A172 (cell line): Measurements from ENCODE around the gene HNRNPC. TPM values are rescaled to one million over a fixed set of nuclear protein-coding genes. Genes with fewer than 3 reads are reported as not detected.
"Not testable (repeated sequence)": the region's sequence is repeated elsewhere in the genome, so short reads cannot be mapped to it uniquely, and the experiment has no call there.

Experiments used
- DNase-seq: peaks from one replicate; pipeline ENCODE4 v3.0.0-alpha.2; 2015; ENCODE audit warnings: low spot score
- total RNA-seq: library from RNA; depleted of rRNA; stranded (reverse); fragments of >200 nt; shearing (Covaris generic); gene quantifications from 2 replicates; pipeline ENCODE4 v1.2.3, GENCODE V29; 2014

HNRNPC gene
- total RNA-seq, 1 experiment from 2014 or later: 922 TPM

DNA sequence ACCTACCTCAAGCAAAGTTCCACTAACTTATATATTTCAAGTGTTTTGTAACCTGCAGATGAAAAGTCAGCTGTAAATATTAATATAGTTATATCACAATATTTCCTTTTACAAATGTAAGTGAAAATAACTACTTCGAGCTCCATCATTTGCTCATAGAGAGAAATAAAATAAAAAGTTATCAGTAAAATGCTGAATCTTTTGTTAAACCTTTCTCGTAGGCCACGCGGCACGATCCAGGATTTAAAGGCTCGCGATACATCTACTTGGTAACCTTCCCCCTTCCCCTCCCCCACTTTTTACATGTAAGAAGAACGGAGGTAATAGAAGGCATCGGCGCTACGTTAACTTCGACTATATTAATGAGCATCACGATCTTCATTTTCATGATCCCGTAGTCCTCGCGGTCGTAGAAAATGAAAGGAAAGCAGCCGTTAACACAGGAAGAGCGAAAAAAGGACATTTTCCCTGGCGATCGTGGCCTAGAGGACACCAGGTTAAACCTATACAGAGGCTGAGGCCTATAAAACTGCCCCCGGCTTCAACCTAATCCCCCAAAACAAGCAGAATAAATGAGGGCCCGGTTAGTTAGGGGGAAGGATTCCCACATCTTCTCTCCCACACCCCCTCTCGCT, 508 bp downstream of the HNRNPC start:
- peak; percentile 42 for DNase-seq

DNA sequence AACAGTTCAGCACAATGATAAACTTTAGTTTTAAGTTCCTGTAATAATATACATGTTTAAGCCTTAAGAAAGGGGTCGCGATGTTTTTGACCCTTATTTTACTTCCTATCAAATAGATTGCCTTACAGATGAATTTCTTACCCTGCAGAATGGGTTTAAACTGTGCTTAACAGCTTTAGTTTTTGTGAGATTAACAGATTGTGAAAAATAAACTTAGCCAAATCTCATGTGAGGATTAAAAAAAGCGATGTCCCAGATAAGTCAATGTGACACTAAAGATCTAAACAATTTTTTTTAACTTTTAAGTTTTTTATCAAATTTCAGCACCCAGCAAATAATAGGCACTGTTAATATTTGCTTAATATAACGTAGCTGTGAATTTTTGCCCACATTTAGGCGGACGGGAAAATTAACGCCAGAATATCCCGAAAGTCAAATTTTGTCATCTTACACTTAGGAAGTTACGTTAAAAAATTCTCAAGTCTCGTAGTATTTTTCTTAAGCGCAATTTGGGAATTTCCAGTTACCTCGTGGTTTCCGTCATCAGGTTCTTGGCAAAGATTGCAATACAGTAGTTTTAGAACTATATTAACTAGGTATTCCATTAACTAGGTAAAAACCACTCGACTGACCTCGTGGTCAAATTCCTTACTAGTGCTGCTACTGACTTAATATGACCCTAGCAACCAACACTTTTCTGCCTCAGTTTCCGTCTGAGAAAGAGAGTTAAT, 1.2 kb downstream of the HNRNPC start:
- DNase-seq: no peak

DNA sequence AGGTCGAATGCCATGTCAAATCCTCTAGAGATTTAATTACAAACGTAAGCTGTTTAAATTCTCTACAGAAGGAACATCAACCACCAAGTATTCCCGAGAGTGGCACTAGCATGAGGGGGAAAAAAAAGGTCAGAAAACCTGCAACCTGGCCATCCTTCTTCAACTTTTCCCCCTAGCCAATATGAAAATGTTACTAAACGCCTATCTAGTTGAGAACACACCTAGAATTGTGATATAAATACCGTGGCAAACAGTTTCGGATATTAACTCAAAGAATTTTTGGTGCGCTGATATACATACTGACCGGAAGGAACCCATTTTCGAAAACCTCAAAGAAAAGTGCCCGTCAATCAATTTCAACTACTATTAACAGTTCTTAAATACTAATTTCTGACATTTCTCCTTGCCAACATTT, 1.8 kb downstream of the HNRNPC start:
- DNase-seq: no peak

DNA sequence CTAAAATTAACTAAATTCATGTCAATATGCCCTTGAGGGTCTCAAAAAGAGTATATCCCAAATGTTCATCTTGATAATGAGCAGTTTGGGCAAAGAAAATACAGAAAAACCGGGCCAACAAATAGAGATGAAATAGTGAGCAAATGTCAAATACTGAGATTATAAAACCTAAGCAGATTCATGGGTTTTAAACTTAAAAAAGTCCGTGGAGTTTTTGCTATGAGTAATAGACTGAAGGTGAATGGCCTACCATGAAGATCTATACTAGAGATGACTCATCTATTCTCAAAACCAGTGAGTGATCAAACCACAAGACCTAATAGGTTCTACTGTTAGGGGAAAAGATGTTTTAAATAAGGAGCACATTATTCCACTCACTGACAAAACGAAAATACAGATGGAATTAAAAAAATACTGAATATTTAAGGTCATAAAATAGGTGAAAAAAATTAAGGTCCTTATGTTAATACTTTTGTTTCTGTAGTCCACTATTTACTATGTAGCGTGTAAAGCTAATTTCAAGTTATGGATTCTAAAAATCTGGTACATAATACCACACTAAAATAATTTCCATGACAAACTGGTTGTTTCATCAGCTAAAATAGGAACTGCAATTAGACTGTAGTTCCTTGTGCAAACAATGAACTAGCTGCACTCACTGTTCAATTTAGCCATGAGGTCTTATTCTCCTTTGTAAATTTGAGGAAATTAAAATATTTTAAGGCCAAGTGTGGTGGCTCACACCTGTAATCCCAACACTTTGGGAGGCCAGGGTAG, 5.0 kb downstream of the HNRNPC start:
- peak; percentile 49 for DNase-seq

DNA sequence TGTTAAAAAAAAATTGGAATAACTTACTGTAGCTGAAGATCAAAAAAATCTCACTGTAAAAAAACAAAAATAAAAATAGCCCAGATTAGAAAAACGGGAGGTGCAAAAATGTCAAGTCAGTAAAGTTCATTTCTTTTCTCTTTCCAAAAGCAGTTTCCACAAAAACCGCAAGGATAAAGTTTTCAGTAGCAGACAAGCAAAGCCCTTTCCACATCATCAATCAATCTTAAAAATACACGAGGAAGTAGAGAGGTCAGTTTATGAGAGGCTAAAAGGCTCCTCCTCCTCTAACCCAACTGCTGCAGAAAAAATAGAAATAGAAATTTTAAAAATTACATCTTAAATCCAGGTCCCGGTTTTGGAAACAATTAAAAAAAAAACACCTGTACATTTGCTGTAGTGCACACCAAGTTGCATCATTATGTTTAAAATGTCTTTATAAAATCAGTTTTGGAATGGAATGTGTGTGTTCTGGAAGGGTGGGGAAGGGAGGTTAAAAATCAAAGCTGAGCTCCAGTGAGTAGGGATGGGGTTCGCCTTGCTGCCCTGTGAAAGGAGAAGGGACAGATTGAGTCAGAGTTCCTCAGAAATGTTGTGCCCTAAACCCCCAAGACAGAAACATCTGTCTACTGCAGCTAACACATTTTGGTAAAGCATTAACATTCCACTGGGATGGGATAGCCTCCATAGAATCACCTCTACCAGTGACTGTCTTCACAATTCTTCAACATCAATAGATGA, 5.8 kb downstream of the HNRNPC start:
- DNase-seq: peak; percentile 20

DNA sequence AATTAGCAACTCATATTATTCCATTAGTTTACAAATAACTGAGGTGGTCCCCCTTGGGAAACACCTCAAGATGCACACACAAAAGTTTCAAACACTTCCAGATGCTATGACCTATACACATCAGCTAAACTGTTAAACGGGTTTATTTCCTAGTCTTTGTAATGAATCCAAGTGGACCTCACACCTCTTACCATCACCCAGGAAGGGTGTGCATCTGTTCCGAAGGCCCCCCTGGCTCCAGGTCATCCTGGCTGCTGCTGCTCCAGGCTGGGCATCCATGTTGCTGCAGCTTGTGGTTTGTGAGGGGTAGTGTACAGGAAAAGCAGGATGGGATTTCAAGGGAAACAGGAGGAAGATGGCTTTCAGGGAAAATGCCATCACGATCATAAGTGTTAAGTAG, 6.8 kb downstream of the HNRNPC start:
- DNase-seq: no peak

DNA sequence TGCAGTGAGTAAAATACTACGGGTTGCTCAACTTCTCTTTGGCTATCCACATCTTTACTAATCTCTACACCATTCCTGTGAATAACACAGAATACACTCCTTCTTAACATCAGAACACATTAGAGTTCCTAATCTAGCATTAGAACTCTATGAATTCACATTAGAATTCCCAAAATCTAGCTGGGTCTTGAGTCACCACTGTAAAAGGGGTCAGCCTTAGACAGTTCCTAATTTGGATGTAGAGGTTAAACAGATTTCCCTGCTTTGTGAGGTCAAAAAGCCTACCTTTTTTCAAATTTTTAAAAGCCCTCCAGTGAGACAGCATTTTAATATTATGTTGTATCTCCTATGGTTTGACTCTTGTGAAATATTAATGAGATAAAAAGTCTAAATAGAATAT, 7.4 kb downstream of the HNRNPC start:
- no peak for DNase-seq

DNA sequence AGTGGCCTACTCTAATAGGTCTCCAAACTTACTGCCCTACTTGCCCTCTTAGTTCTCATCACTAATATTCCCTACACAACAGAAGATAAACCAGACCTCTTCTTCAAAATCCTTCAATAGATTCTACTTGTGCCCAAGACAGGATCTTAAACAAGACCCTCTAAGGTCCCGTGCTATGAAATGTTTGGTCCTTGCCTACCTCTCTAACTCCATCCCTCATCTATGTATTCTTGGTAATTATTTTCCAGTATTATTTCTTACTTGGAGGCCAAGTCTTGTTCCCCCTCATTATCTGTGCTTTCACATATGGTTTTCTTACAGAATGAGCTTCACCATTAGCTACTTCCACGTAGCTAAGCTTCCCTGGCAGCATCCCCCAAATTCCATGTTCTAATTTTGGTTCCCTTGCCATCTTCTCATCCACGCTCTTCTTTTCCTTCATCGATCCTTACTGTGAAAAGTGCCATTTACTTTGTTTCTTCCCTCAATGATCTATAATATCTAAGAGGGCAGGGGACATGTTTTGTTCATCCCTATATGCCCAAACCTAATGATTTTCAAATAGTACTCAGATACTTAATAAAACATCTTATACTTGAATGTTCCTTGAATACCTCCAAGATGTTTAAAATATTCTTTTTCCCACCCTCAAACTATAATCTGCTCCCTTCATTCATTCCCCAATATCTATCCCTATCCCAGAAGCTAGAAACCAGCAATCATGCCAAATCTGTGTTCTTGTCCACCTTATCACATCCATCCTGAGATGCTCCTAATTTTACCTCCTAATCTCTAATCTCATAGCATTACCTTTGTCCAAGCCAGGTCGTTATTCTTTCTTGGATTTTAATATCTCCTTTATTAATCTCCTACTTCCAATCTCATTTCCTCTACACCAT, 10.1 kb downstream of the HNRNPC start:
- no peak for DNase-seq

DNA sequence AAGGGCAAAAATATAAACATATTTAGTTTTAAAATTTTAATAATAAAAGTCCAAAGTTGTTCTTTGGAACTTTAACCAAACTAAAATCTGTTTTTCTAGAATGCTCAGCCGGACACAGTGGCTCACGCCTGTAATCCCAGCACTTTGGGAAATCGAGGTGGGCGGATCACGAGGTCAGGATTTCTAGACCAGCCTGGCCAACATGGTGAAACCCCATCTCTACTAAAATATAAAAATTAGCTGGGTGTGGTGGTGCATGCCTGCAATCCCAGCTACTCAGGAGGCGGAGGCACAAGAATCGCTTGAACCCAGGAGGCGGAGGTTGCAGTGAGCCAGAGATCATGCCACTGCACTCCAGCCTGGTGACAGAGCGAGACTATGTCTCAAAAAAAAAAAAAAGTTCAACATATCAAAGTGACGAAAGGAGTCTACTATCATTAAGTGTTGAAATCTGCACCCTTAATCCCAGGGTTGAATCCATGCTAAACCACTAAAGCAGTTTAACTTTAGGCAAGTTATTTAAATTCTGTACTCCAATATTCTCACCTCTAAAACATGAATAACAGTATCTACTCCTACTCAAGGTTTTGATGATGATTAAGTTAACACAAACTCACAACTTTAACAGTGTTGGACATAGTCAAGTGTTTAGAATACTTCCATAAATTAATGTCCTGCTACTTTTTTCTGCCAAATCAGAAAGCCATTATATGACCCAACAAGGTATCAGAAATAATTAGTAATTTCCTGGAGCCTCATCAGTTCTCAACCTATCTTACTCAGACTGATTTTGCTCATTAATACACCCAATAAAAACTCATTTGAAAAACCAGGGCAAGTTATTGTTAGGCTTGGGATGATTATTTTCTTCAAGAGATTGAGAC, 11.0 kb downstream of the HNRNPC start:
- no peak for DNase-seq

DNA sequence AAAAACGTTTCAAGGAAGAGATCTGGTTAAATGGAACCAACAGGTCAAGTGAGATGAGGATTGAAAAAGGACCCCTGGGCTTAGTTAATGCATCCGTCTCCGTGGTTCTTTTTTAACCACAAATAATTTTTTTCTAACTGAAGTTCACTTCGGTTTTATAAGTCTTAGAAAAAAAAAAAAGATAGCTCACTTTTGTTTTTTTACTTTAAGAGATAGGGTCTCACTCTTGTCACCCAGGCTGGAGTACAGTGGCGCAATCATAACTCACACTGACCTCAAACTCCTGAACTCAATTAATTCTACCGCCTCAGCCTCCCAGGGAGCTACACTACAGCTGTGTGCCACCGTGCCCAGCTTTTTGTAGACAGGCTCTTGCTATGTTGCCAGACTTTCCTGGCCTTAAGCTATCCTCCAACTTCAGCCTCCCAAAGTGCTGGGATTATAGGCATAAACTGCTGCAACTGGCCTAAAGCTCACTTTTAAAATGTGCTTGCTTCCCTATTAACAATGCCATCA, 11.8 kb downstream of the HNRNPC start:
- DNase-seq: no peak

DNA sequence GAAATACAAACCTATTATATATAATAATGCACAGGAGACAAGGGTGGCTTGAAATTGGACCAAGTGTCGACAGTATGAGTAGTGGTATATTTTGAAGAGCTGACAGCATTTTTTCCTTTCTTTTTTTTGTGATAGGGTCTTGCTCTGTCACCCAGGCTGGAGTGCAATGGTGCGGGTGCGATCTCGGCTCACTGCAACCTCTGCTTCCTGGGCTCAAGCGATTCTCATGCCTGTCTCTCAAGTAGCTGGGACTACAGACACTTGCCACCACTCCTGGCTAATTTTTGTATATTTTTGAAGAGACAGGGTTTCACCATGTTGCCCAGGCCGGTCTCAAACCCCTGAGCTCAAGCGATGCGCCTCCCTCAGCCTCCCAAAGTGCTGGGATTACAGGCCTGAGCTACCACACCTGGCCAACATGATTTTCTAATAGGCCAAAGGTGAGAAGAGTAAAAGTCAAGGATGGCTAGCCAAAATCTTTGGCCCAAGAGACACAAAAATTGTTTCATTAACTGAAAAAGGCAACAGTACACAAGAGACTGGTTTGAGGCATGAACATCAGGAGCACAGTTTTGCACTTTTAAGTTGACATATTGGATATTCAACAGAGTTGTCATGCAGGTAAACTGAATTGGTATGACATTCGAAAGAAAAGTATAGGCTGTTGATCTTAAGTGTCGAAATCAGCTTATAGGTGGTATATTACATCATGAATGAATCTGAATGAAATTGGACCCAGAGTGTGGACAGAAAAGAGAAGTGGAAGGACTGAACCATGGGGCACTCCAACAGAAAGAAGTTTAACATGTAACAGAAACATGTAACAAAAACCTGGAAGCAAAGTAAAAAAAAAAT, 12.5 kb downstream of the HNRNPC start:
- no peak for DNase-seq

DNA sequence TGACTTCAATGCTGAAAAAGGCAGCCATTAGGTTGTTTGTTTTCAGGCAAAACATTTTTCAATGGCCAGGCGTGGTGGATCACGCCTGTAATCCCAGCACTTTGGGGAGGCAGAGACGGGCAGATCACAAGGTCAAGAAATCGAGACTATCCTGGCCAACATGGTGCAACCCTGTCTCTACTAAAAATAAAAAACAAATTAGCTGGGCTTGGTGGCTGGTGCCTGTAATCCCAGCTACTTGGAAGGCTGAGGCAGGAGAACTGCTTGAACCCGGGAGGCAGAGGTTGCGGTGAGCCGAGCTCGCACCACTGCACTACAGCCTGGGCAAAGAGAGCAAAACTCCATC, 13.2 kb downstream of the HNRNPC start:
- DNase-seq: not testable (repeated sequence)

DNA sequence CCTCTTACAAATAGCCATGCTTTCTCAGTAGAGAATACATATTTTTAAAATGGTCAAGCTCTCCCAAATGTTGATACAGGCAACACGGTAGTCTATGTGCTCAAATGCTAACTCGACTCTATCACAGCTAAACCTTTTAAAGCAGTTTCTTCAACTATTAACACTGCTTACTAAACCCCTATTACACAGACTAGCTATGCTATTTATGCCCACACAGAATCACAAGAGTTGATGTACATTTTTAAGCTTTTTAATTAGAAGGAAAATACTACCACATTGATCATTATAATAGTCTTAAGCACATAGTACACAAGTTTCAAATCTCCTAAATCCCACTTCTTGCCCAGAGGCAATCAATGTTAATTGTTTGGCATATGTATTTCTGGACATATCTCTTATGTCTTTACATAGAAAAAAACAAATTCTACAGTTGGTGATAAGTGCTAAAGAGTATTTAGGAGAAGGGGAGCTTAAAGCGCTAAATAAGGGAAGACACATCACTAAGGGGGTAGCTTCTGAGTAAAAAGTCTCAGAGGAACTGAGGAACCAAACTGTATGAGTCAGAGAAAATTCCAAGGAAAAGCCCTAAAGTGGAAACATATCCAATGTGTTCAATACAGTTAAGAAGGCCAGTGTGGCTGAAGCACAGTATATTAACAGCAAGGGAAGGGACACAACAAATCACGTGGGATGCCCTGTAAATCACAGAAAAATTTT, 13.7 kb downstream of the HNRNPC start:
- DNase-seq: no peak

DNA sequence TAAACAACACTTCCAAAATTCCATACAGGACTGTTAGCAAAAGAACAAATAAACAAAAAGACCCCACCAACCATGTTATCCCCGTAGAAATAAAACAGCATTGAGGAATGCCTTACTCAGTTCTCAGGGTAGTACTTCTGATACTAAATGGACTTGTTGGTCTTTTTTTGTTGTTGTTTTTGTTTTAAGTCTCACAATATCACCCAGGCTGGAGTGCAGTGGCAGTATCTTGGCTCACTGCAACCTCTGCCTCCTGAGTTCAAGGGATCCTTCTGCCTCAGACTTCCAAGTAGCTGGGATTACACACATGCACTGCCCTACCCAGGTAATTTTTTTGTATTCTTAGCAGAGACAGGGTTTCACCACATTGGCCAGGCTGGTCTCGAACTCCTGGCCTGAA, 17.1 kb downstream of the HNRNPC start:
- DNase-seq: no peak

DNA sequence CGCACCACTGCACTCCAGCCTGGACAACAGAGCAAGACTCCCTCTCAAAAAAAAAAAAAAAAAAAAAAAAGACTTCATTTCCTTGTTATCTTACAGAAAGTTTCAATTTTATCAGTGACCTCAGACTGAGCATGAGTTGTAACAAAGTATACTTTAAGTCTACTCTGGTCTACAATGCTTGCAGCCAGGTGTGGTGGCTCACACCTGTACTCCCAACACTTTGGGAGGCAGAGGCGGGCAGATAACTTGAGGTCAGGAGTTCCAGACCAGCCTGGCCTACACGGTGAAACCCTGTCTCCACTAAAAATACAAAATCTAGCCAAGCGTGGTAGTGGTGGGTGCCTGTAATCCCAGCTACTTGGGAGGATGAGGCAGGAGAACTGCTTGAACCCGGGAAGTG, 18.0 kb downstream of the HNRNPC start:
- DNase-seq: no peak

DNA sequence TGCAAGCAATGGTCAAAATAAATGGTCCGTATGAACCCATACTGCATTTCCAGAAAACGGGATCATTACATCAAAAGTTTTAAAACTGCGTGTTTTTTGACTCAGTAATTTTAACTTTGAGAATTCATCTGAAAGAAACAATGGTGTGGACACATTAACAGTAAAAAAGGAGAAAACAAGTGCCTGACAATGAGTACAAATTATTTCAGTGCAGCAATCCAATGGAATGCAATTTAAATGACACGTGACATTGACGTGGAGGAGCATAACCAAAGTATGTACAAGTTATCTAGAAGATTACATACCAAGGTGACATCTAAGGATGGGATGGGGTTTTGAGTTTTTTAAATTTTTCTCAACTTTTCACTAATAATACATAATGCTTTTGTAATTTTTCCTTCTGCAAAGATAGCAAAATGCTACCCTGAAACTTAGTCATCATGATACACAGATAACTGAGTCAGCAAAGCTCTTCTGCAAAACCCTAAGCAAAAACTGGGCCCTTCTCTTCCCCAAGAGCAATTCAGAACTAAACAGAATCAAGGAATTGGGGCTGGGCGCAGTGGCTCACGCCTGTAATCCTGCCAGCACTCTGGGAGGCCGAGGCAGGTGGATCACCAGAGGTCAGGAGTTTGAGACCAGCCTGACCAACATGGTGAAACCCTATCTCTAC, 20.4 kb downstream of the HNRNPC start:
- DNase-seq: no peak

DNA sequence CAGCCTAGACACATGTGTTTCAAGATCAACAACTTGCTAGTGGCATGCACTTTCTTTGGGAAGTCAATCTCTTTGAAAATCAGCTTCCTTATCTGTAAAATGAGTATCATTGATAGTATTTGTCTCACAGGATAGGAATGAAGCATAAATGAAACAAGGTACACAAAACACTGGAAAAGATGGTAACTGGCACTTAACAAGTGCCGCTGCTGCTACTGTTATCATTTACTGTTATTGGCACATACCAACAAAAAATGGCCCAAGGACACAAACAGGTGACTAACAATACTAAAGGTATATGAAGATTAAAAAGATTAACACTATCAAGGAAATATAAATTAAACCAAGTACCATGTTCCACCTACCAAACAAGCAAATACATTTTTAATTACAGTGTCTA, 20.9 kb downstream of the HNRNPC start:
- DNase-seq: no peak

DNA sequence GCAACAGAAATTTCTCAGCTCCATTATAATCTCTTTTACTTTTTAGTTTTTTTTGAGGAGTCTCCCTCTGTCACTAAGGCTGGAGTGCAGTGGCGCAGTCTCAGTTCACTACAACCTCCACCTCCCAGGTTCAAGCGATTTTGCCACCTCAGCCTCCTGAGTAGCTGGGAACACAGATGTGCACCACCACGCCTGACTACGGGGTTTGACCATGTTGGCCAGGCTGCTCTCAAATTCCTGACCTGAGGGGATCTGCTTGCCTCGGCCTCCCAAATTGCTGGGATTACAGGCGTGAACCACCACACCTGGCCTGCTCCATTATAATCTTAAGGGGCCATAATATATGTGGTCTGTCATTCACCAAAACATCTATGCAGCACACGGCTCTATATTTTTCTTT, 23.4 kb downstream of the HNRNPC start:
- DNase-seq: no peak
